Tibial artery (tissue), 4 donors: ENCODE measurements around the gene CACNA1D.

Source experiments
- DNase-seq, 2 donors: peaks; one replicate each; pipeline ENCODE4 v3.0.0-alpha.2; 2019
- H3K27ac ChIP-seq, 2 donors: fragments of 200-600 bp; sonication (generic) in 1 of 2; 1 replicate in 1 of 2; 2 replicates in 1 of 2; pipeline ENCODE4 v1.5.1; 2018 to 2019; ENCODE audit warnings: mild to moderate bottlenecking in 1 of 2
- H3K27me3 ChIP-seq, 2 donors: fragments of 200-600 bp; sonication (generic) in 1 of 2; one replicate each; pipeline versions ENCODE4 v1.5.1 to v1.6.0; 2016 to 2019
- H3K36me3 ChIP-seq, 3 donors: fragments of 200-600 bp; sonication (generic) in 2 of 3; one replicate each; pipeline ENCODE4 v1.5.1; 2016 to 2019; ENCODE audit warnings: mild to moderate bottlenecking in 2 of 3
- H3K4me1 ChIP-seq, 4 donors: fragments of 200-600 bp; sonication (generic) in 2 of 4; 1 replicate in 3 of 4; 2 replicates in 1 of 4; pipeline ENCODE4 v1.5.1; 2016 to 2019
- H3K4me3 ChIP-seq, 2 donors: fragments of 200-600 bp; sonication (generic) in 1 of 2; 1 replicate in 1 of 2; 2 replicates in 1 of 2; pipeline ENCODE4 v1.5.1; 2018 to 2019; ENCODE audit warnings: mild to moderate bottlenecking in 2 of 2
- H3K9me3 ChIP-seq, 3 donors: fragments of 200-600 bp; sonication (generic) in 1 of 3; one replicate each; pipeline ENCODE4 v1.5.1; 2016 to 2019
- intact Hi-C: fragments of 100-400 bp; cut with DNase I; formaldehyde crosslinking; loops from one replicate; pipeline ENCODE4 v1.15.0; 2023; ENCODE audit warnings: low total_unique reads
- TF ChIP-seq, protein P1 (sequence below), 2 experiments: fragments of 200-600 bp in 1 of 2; fragments of 450-650 bp in 1 of 2; IDR thresholded peaks; one replicate each; pipeline ENCODE4 v1.5.1; 2017 to 2019; ENCODE audit warnings: antibody characterized with exemption in 2 of 2, mild to moderate bottlenecking in 1 of 2, moderate library complexity in 1 of 2

Gene CACNA1D

DNA sequence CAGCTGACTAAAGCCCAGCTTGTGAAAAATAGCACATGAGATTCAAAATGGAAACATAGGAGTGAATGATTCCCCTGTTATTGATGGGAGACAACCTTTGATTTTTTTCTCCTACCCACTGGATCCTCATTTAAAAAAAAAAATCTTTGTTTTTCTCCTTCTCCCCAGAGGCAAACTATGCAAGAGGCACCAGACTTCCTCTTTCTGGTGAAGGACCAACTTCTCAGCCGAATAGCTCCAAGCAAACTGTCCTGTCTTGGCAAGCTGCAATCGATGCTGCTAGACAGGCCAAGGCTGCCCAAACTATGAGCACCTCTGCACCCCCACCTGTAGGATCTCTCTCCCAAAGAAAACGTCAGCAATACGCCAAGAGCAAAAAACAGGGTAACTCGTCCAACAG lies 2.6 kb downstream of the CACNA1D start:
- no peaks in the 10 kb centered on the region for H3K36me3 ChIP-seq
- H3K4me3 ChIP-seq, result no peak overlapping the region
- H3K9me3 ChIP-seq, result no peaks in the 10 kb centered on the region
- DNase-seq, result no peak
- TF ChIP-seq, protein P1, sequence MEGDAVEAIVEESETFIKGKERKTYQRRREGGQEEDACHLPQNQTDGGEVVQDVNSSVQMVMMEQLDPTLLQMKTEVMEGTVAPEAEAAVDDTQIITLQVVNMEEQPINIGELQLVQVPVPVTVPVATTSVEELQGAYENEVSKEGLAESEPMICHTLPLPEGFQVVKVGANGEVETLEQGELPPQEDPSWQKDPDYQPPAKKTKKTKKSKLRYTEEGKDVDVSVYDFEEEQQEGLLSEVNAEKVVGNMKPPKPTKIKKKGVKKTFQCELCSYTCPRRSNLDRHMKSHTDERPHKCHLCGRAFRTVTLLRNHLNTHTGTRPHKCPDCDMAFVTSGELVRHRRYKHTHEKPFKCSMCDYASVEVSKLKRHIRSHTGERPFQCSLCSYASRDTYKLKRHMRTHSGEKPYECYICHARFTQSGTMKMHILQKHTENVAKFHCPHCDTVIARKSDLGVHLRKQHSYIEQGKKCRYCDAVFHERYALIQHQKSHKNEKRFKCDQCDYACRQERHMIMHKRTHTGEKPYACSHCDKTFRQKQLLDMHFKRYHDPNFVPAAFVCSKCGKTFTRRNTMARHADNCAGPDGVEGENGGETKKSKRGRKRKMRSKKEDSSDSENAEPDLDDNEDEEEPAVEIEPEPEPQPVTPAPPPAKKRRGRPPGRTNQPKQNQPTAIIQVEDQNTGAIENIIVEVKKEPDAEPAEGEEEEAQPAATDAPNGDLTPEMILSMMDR (IDR thresholded peaks at IDR 0.05), result no peak
- H3K27ac ChIP-seq, result no peak overlapping the region
- peaks cover 0 to 24% (median 23%) of the 10 kb centered on the region in 4 donors for H3K4me1 ChIP-seq
- peaks cover 0 to 37% of the 10 kb centered on the region in 2 donors for H3K27me3 ChIP-seq
- intact Hi-C loops, result no loop called here

GRCh38 chr3:53498806-53499641 lies 4.6 kb downstream of the CACNA1D start:
- H3K27ac ChIP-seq, result no peak overlapping the region
- intact Hi-C loops, result no loop called here
- H3K36me3 ChIP-seq, result no peaks in the 10 kb centered on the region
- DNase-seq, result no peak
- peaks cover 0 to 28% of the 10 kb centered on the region in 2 donors for H3K27me3 ChIP-seq
- no peak overlapping the region for H3K4me3 ChIP-seq
- TF ChIP-seq, protein P1 (IDR thresholded peaks at IDR 0.05), result no peak
- no peaks in the 10 kb centered on the region for H3K9me3 ChIP-seq
- peaks cover 0 to 19% (median 17%) of the 10 kb centered on the region in 4 donors for H3K4me1 ChIP-seq

GRCh38 chr3:53500165-53500777 lies 5.9 kb downstream of the CACNA1D start:
- Histone ChIP-seq H3K27ac (no peak overlapping the region), H3K4me1 (peaks cover 0 to 10% (median 8%) of the 10 kb centered on the region in 4 donors), H3K4me3 (no peak overlapping the region), H3K9me3 (no peaks in the 10 kb centered on the region), H3K36me3 (no peaks in the 10 kb centered on the region), H3K27me3 (peaks cover 0 to 20% of the 10 kb centered on the region in 2 donors)
- intact Hi-C loops, result no loop called here
- TF ChIP-seq, protein P1 (IDR thresholded peaks at IDR 0.05), result no peak
- no peak for DNase-seq

- TF ChIP-seq, protein P1 (IDR thresholded peaks at IDR 0.05), result no peak
- no peak overlapping the region for H3K4me3 ChIP-seq
- H3K4me1 ChIP-seq, result peaks cover 0 to under 1% (median 0%) of the 10 kb centered on the region in 4 donors
- intact Hi-C loops, result no loop called here
- no peaks in the 10 kb centered on the region for H3K9me3 ChIP-seq
- DNase-seq, result no peak
- peaks cover 0 to 16% of the 10 kb centered on the region in 2 donors for H3K27me3 ChIP-seq
- no peaks in the 10 kb centered on the region for H3K36me3 ChIP-seq
- no peak overlapping the region for H3K27ac ChIP-seq
These were observed 6.8 kb downstream of the CACNA1D start for GRCh38 chr3:53501178-53501577.

DNA sequence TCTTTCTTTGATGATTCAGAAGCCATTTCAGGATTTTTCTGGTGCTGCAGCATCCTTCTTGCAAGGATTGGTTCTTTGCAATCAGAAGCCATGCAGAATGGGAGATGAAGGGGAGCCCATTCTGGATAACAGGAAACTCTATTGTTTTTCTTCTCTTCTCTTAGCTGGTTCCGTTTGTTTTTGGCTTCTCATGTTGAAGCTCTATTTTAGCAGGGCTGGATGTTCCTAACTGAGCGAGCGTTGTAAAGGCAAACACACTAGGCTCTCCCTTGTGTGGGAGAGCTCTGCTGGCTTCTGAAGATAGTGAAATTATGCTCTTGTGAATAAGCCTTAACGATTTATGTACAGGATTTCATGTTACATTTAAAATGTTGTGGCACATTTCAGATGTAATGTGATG lies 8.3 kb downstream of the CACNA1D start:
- TF ChIP-seq, protein P1 (IDR thresholded peaks at IDR 0.05), result no peak
- Histone ChIP-seq H3K27ac (no peak overlapping the region), H3K36me3 (no peaks in the 10 kb centered on the region), H3K4me3 (no peak overlapping the region), H3K9me3 (no peaks in the 10 kb centered on the region), H3K4me1 (no peaks in the 10 kb centered on the region), H3K27me3 (peaks cover 0 to 10% of the 10 kb centered on the region in 2 donors)
- no peak for DNase-seq
- intact Hi-C loops, result no loop called here
